HepG2 (cell line): ENCODE data around the gene MIF. TPM values are rescaled to one million over a fixed set of nuclear protein-coding genes. Genes with fewer than 3 reads are reported as not detected.

Source experiments
- ARNTL ChIP-seq: sonication (generic); formaldehyde crosslinking; IDR thresholded peaks from 2 replicates; pipeline ENCODE4 v1.4.0; 2020; ENCODE audit warnings: mild to moderate bottlenecking, missing genetic modification reagents
- CBX2 ChIP-seq, 2 experiments: fragments of 200-600 bp in 1 of 2; sonication (generic); formaldehyde crosslinking in 1 of 2; IDR thresholded peaks; 2 replicates each; pipeline versions ENCODE4 v1.7.0 to v1.8.1; 2018 to 2022; ENCODE audit warnings: low read depth in 2 of 2, low read length in 1 of 2, mild to moderate bottlenecking in 1 of 2, missing genetic modification reagents in 1 of 2
- FOXJ3 ChIP-seq: sonication (generic); formaldehyde crosslinking; IDR thresholded peaks from 2 replicates; pipeline ENCODE4 v1.4.0; 2020; ENCODE audit warnings: missing genetic modification reagents, mild to moderate bottlenecking, borderline replicate concordance
- FOXK1 ChIP-seq: sonication (generic); formaldehyde crosslinking; IDR thresholded peaks from 2 replicates; pipeline ENCODE4 v1.4.0; 2020; ENCODE audit warnings: low read depth, missing genetic modification reagents, borderline replicate concordance
- HNRNPUL1 ChIP-seq: fragments of 200-400 bp; formaldehyde crosslinking; IDR thresholded peaks from 2 replicates; pipeline ENCODE4 v1.6.1; 2017; ENCODE audit warnings: low read depth, mild to moderate bottlenecking, low read length, moderate library complexity
- JUND ChIP-seq: sonication (generic); formaldehyde crosslinking; IDR thresholded peaks from 2 replicates; pipeline ENCODE4 v1.8.0; 2022; ENCODE audit warnings: mild to moderate bottlenecking, missing genetic modification reagents
- MAFG ChIP-seq: sonication (generic); formaldehyde crosslinking; IDR thresholded peaks from 2 replicates; pipeline ENCODE4 v1.5.1; 2020; ENCODE audit warnings: mild to moderate bottlenecking, missing genetic modification reagents
- MBNL3 ChIP-seq: fragments of 250-450 bp; sonication (Bioruptor Pico); conservative IDR thresholded peaks from 2 replicates; pipeline ENCODE4 v1.8.0; 2022; ENCODE audit warnings: mild to moderate bottlenecking, inconsistent platforms
- RAD21 ChIP-seq: fragments of 450-650 bp; formaldehyde crosslinking; IDR thresholded peaks from 2 replicates; pipeline ENCODE4 v1.5.0; 2020; ENCODE audit warnings: mild to moderate bottlenecking
- RBM22 ChIP-seq: fragments of 200-400 bp; formaldehyde crosslinking; optimal IDR thresholded peaks from 2 replicates; pipeline ENCODE3; 2017; ENCODE audit warnings: mild to moderate bottlenecking, low read length, moderate library complexity
- ZKSCAN8 ChIP-seq: IDR thresholded peaks from 2 replicates; pipeline ENCODE4 v1.6.1; 2016; ENCODE audit warnings: borderline replicate concordance, missing genetic modification reagents, missing compliant biosample characterization
- ZNF572 ChIP-seq: sonication (generic); formaldehyde crosslinking; IDR thresholded peaks from 2 replicates; pipeline ENCODE4 v1.5.1; 2020; ENCODE audit warnings: mild to moderate bottlenecking, missing genetic modification reagents
- ZNF747 ChIP-seq: sonication (generic); formaldehyde crosslinking; IDR thresholded peaks from 2 replicates; pipeline ENCODE4 v1.8.1; 2023; ENCODE audit warnings: missing genetic modification reagents, mild to moderate bottlenecking, borderline replicate concordance
- polyA plus RNA-seq, 8 experiments: library from polyadenylated mRNA; depleted of rRNA in 3 of 8; stranded (reverse) in 7 of 8; unstranded in 1 of 8; fragments of >200 nt; fragmentation: Illumina TruSeq in 4 of 8; extraction: Trizol in 4 of 8; gene quantifications; 2 replicates each; pipeline versions ENCODE4 v1.2.1 to v1.2.3, GENCODE V29; 2011 to 2016; ENCODE audit warnings: low read depth in 4 of 8, missing spikeins in 1 of 8, mixed read lengths in 1 of 8; ENCODE audit not compliant: insufficient read depth in 1 of 8
- total RNA-seq, 5 experiments: library from RNA; depleted of rRNA; stranded (reverse); fragments of >200 nt; fragmentation: Illumina TruSeq; extraction: Trizol; gene quantifications; 2 replicates each; pipeline ENCODE4 v1.2.3, GENCODE V29; 2016; ENCODE audit warnings: low read depth in 1 of 5
- TF ChIP-seq, protein P1 (sequence below): sonication (generic); formaldehyde crosslinking; IDR thresholded peaks from 2 replicates; pipeline ENCODE4 v1.4.0; 2020; ENCODE audit warnings: mild to moderate bottlenecking, missing genetic modification reagents, borderline replicate concordance
- TF ChIP-seq, protein P2 (sequence below): conservative IDR thresholded peaks from 2 replicates; pipeline ENCODE4 v1.6.1; 2018; ENCODE audit warnings: missing genetic modification reagents
- TF ChIP-seq, protein P3 (sequence below): sonication (generic); formaldehyde crosslinking; IDR thresholded peaks from 2 replicates; pipeline ENCODE4 v1.4.0; 2020; ENCODE audit warnings: mild to moderate bottlenecking, missing genetic modification reagents
- TF ChIP-seq, protein P4 (sequence below): IDR thresholded peaks from 2 replicates; pipeline ENCODE4 v1.6.1; 2016; ENCODE audit warnings: low read depth

Gene MIF
- total and polyA plus RNA-seq, 2 of the 13 experiments (the other 11 are each of a cell fraction or from before 2014, with no cell fraction given) = 634 to 675 TPM

DNA sequence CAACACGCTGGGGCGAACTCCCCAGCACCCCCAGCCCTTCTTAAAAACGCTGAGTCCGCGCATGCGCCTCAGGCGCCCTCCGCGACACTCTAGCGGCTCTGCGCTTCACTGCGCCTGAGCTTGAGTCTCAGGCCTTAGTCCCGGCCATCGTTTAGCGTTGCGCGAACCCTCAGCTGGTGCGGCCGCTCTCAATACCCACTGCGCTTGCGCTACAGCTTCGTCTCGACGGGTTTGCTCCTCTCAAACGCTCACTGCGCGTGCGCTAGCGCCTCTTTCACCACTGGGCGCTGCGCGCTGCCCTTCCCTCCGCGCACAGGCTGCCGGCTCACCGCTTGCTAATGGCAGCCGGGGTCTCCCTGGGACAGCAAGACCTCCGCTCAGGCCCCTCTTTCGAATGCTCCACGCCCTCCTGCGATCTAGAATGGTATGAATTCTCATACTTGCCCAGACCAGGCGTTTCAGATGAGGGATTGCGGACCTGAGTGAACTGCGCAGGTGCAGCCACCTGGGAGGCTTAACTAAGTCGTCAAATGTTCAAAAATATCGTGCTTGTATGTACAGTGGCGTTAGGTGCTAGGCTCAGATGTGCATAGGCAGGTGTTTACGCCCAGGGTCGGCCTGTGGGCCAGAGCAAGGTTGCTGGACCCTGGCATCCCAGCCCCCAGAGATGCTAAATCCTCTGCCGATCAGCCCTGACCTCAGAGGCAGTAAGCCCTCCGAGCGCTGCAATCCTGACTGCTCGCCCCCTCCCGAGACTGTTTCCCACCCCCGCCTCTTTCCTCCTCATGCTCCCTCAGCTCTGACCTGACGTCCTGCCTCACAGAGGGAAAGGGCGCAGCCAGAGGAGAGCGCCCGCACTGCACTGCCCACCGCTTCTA, 36.3 kb upstream of the MIF start, which contains the start of gene SLC2A11 (continued):
- TF ChIP-seq, protein P1, sequence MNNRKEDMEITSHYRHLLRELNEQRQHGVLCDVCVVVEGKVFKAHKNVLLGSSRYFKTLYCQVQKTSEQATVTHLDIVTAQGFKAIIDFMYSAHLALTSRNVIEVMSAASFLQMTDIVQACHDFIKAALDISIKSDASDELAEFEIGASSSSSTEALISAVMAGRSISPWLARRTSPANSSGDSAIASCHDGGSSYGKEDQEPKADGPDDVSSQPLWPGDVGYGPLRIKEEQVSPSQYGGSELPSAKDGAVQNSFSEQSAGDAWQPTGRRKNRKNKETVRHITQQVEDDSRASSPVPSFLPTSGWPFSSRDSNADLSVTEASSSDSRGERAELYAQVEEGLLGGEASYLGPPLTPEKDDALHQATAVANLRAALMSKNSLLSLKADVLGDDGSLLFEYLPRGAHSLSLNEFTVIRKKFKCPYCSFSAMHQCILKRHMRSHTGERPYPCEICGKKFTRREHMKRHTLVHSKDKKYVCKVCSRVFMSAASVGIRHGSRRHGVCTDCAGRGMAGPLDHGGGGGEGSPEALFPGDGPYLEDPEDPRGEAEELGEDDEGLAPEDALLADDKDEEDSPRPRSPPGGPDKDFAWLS (CRISPR knock-in tag) = 0 out of 2 replicates have a peak, but pooled peaks have one; percentile 14
- TF ChIP-seq, protein P2, sequence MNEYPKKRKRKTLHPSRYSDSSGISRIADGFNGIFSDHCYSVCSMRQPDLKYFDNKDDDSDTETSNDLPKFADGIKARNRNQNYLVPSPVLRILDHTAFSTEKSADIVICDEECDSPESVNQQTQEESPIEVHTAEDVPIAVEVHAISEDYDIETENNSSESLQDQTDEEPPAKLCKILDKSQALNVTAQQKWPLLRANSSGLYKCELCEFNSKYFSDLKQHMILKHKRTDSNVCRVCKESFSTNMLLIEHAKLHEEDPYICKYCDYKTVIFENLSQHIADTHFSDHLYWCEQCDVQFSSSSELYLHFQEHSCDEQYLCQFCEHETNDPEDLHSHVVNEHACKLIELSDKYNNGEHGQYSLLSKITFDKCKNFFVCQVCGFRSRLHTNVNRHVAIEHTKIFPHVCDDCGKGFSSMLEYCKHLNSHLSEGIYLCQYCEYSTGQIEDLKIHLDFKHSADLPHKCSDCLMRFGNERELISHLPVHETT (CRISPR knock-in tag) = 0 out of 2 replicates have a peak, but pooled peaks have one; percentile 32
- TF ChIP-seq ZNF747 (CRISPR knock-in tag) = peak; percentile 54; the same call in 1 of the 2 replicates
- TF ChIP-seq JUND (CRISPR knock-in tag) = no peak
- TF ChIP-seq, protein P3, sequence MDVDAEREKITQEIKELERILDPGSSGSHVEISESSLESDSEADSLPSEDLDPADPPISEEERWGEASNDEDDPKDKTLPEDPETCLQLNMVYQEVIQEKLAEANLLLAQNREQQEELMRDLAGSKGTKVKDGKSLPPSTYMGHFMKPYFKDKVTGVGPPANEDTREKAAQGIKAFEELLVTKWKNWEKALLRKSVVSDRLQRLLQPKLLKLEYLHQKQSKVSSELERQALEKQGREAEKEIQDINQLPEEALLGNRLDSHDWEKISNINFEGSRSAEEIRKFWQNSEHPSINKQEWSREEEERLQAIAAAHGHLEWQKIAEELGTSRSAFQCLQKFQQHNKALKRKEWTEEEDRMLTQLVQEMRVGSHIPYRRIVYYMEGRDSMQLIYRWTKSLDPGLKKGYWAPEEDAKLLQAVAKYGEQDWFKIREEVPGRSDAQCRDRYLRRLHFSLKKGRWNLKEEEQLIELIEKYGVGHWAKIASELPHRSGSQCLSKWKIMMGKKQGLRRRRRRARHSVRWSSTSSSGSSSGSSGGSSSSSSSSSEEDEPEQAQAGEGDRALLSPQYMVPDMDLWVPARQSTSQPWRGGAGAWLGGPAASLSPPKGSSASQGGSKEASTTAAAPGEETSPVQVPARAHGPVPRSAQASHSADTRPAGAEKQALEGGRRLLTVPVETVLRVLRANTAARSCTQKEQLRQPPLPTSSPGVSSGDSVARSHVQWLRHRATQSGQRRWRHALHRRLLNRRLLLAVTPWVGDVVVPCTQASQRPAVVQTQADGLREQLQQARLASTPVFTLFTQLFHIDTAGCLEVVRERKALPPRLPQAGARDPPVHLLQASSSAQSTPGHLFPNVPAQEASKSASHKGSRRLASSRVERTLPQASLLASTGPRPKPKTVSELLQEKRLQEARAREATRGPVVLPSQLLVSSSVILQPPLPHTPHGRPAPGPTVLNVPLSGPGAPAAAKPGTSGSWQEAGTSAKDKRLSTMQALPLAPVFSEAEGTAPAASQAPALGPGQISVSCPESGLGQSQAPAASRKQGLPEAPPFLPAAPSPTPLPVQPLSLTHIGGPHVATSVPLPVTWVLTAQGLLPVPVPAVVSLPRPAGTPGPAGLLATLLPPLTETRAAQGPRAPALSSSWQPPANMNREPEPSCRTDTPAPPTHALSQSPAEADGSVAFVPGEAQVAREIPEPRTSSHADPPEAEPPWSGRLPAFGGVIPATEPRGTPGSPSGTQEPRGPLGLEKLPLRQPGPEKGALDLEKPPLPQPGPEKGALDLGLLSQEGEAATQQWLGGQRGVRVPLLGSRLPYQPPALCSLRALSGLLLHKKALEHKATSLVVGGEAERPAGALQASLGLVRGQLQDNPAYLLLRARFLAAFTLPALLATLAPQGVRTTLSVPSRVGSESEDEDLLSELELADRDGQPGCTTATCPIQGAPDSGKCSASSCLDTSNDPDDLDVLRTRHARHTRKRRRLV (CRISPR knock-in tag) = no peak
- no peak for TF ChIP-seq ARNTL (CRISPR knock-in tag)
- TF ChIP-seq RAD21 (CRISPR knock-in tag) = no peak
- TF ChIP-seq RBM22 = no peak
- TF ChIP-seq MBNL3 = no peak
- TF ChIP-seq, protein P4, sequence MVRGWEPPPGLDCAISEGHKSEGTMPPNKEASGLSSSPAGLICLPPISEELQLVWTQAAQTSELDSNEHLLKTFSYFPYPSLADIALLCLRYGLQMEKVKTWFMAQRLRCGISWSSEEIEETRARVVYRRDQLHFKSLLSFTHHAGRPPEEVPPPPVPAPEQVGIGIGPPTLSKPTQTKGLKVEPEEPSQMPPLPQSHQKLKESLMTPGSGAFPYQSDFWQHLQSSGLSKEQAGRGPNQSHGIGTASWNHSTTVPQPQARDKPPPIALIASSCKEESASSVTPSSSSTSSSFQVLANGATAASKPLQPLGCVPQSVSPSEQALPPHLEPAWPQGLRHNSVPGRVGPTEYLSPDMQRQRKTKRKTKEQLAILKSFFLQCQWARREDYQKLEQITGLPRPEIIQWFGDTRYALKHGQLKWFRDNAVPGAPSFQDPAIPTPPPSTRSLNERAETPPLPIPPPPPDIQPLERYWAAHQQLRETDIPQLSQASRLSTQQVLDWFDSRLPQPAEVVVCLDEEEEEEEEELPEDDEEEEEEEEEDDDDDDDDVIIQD (CRISPR knock-in tag) = peak; percentile 52; the same call in 1 of the 2 replicates
- TF ChIP-seq MAFG (CRISPR knock-in tag) = no peak
- no peak for TF ChIP-seq ZKSCAN8
- TF ChIP-seq FOXJ3 (CRISPR knock-in tag) = no peak; the same call in 1 of the 2 replicates
- TF ChIP-seq FOXK1 = 0 out of 2 replicates have a peak, but pooled peaks have one; percentile 12
- no peak for TF ChIP-seq CBX2 (IDR thresholded peaks at IDR 0.05; ENCODE audit: low read depth, low read length)
- TF ChIP-seq CBX2 (CRISPR knock-in tag; IDR thresholded peaks at IDR 0.05; ENCODE audit: low read depth) = no peak
- TF ChIP-seq HNRNPUL1 = no peak
- no peak for TF ChIP-seq ZNF572 (CRISPR knock-in tag)
